ENCODE measurements around the gene VPS33B. TPM values are rescaled to one million over a fixed set of nuclear protein-coding genes. Genes with fewer than 3 reads are reported as not detected.

VPS33B gene
- total RNA-seq, 2 experiments from 2014 or later: 3.9 to 13.0 TPM

DNA sequence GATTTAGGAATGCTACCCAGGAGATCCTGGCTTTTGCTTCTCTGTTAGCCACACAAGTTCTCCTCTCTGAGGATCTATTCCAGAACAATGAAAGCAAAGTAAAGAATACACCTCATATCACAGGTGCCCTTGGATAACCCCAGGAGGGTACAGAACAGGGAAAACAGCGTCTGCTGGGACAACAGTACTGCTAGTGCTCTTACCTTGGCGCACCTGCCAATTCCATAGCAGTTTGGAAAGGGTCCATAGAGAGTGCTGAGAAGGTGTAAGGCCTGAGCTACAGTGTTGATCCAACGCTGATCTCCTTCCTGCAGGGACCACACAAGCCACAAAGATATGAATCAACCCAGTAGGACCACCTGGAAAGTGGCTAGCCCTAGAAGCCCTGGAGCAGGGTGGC, 15.1 kb downstream of the VPS33B start:
- no peaks in the 10 kb centered on the region for H3K9me3 ChIP-seq (ENCODE audit: low read length)
- H4K20me1 ChIP-seq (ENCODE audit: insufficient read depth, low read length): no peaks in the 10 kb centered on the region
- H3K4me1 ChIP-seq (ENCODE audit: insufficient read depth, low read length, poor library complexity, severe bottlenecking): no peaks in the 10 kb centered on the region
- TF ChIP-seq EZH2phosphoT487 (IDR thresholded peaks at IDR 0.05; ENCODE audit: borderline replicate concordance, low read depth, low read length) (no peak), CTCF (conservative IDR thresholded peaks at IDR 0.05; ENCODE audit: low read length) (no peak)
- no TSS peak for BruUV-seq (replicated peaks)
- no peaks in the 10 kb centered on the region for H3K9me2 ChIP-seq (ENCODE audit: insufficient read depth, low read length)
- no peak for DNase-seq (ENCODE audit: low spot score)
- H3K4me3 ChIP-seq (ENCODE audit: low read depth, low read length, poor library complexity, severe bottlenecking): no peak overlapping the region
- no peaks in the 10 kb centered on the region for H3K79me2 ChIP-seq (ENCODE audit: insufficient read depth, low read depth, low read length)
- no peak overlapping the region for H3K27ac ChIP-seq (ENCODE audit: low read depth, low read length, poor library complexity, severe bottlenecking)
- H3K4me2 ChIP-seq (ENCODE audit: low read length): no peak overlapping the region
- ChIA-PET CTCF (ENCODE audit: unreplicated experiment) (no interaction called here), POLR2A (interaction anchor here (0.6 to 2.3 kb wide), 2 partner anchors 14 to 218 kb away, joined by 3 to 9 read pairs; partner anchors contain the start of gene VPS33B)
- H3K36me3 ChIP-seq (ENCODE audit: insufficient read depth, low read length): peaks cover 40% of the 10 kb centered on the region
- H2AFZ ChIP-seq (ENCODE audit: low read length): no peak overlapping the region
- intact Hi-C loops (cut with micrococcal nuclease; ENCODE audit: unreplicated experiment): no loop called here

DNA sequence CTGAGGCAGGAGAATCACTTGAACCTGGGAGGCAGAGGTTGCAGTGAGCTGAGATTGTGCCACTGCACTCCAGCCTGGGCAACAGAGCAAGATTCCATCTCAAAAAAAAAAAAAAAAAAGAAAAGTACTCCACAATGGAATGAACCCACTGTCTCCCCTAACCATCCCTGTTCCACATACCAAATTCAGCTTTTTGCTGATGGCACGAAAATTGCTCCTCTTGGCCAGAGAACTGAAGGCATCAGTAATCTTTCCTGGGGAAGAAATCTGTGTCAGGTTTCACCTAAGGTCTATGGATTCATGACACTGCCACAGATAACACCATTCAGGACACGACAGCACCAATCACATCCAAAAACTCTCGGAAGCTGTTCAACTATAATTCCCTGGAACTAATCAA, 21.2 kb downstream of the VPS33B start:
- H3K4me2 ChIP-seq (ENCODE audit: low read length): no peak overlapping the region
- H2AFZ ChIP-seq (ENCODE audit: low read length): no peak overlapping the region
- H3K4me3 ChIP-seq (ENCODE audit: low read depth, low read length, poor library complexity, severe bottlenecking): no peak overlapping the region
- POLR2A ChIA-PET: no interaction called here
- H3K9me3 ChIP-seq (ENCODE audit: low read length): no peaks in the 10 kb centered on the region
- BruUV-seq (replicated peaks): no TSS peak
- H3K36me3 ChIP-seq (ENCODE audit: insufficient read depth, low read length): peaks cover 64% of the 10 kb centered on the region
- CTCF ChIA-PET (ENCODE audit: unreplicated experiment): no interaction called here
- DNase-seq (ENCODE audit: low spot score): no peak
- H3K4me1 ChIP-seq (ENCODE audit: insufficient read depth, low read length, poor library complexity, severe bottlenecking): no peaks in the 10 kb centered on the region
- H3K79me2 ChIP-seq (ENCODE audit: insufficient read depth, low read depth, low read length): peaks cover 6% of the 10 kb centered on the region; the same call in 1 of the 2 replicates
- no peaks in the 10 kb centered on the region for H3K9me2 ChIP-seq (ENCODE audit: insufficient read depth, low read length)
- intact Hi-C loops (cut with micrococcal nuclease; ENCODE audit: unreplicated experiment): no loop called here
- H4K20me1 ChIP-seq (ENCODE audit: insufficient read depth, low read length): no peaks in the 10 kb centered on the region
- H3K27ac ChIP-seq (ENCODE audit: low read depth, low read length, poor library complexity, severe bottlenecking): no peak overlapping the region
- no peak for TF ChIP-seq EZH2phosphoT487 (IDR thresholded peaks at IDR 0.05; ENCODE audit: borderline replicate concordance, low read depth, low read length)
- no peak for TF ChIP-seq CTCF (conservative IDR thresholded peaks at IDR 0.05; ENCODE audit: low read length)

DNA sequence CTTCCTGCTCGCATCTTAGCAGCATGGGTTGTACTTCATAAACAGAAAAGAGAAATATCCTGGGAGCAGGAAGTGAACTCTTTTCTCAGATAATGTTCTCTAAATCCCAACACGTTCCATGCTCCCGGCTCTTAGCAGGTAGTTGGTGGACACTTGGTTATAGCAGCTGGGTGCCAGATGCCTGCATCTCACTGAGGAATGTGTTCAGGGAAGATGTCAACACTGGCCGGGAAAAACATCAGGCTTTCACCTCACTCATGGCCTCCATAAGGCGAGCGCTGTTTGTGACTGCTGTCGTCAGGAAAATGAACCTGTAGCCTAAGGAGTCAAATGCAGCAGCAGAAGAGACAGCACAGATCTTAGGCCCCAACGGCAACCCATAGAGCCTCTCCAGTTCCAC, 23.7 kb downstream of the VPS33B start:
- CTCF ChIA-PET (ENCODE audit: unreplicated experiment): no interaction called here
- Histone ChIP-seq H3K4me1 (ENCODE audit: insufficient read depth, low read length, poor library complexity, severe bottlenecking) (peaks cover 7% of the 10 kb centered on the region), H3K36me3 (ENCODE audit: insufficient read depth, low read length) (peaks cover 51% of the 10 kb centered on the region), H3K4me3 (ENCODE audit: low read depth, low read length, poor library complexity, severe bottlenecking) (no peak overlapping the region), H3K4me2 (ENCODE audit: low read length) (no peak overlapping the region), H2AFZ (ENCODE audit: low read length) (no peak overlapping the region), H3K9me2 (ENCODE audit: insufficient read depth, low read length) (no peaks in the 10 kb centered on the region), H3K79me2 (ENCODE audit: insufficient read depth, low read depth, low read length) (peaks cover 27% of the 10 kb centered on the region), H3K27ac (ENCODE audit: low read depth, low read length, poor library complexity, severe bottlenecking) (no peak overlapping the region), H4K20me1 (ENCODE audit: insufficient read depth, low read length) (no peaks in the 10 kb centered on the region), H3K9me3 (ENCODE audit: low read length) (no peaks in the 10 kb centered on the region)
- POLR2A ChIA-PET: no interaction called here
- TF ChIP-seq CTCF (conservative IDR thresholded peaks at IDR 0.05; ENCODE audit: low read length) (no peak), EZH2phosphoT487 (IDR thresholded peaks at IDR 0.05; ENCODE audit: borderline replicate concordance, low read depth, low read length) (no peak)
- no TSS peak for BruUV-seq (replicated peaks)
- DNase-seq (ENCODE audit: low spot score): no peak
- intact Hi-C loops (cut with micrococcal nuclease; ENCODE audit: unreplicated experiment): loop anchor here (10.0 kb wide), 1 partner anchor 764 kb away; the partner anchor contains the start of genes CIB1 and GDPGP1
